ENCODE results near the gene SOS2. TPM values are rescaled to one million over a fixed set of nuclear protein-coding genes. Genes with fewer than 3 reads are reported as not detected.

Gene SOS2
- total RNA-seq, 1 experiment from 2014 or later = 11.7 TPM

DNA sequence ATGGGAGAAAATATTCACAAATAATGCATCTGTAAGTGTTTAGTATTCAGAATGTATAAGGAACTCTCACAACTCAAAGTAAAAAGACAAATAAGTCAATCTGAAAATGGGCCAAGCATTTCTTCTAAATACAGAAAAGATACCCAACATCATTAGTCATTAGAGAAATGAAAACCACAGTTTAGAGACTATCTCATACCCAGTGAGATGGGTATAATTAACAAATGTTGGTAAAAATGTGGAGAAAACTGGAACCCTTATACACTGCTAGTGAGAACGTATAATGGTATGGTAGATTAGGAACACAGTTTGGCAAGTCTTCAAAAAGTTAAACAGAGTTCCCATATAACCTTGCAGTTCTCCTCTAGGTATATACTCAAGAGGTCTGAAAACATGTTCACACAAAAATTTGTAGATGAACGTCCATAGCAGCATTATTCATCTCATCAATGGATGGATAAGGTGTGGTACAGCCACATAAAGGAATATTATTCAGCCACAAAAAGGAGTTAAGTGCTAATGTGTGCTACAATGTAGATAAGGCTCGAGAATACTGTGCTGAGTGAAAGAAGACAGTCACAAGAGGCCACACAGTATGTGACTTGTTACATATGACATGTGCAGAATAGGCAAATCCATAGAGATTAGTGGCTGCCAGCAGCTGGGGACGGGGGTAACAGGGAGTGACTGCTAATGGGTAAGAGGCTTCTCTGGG lies 120.9 kb downstream of the SOS2 start:
- ChIA-PET RAD21 (ENCODE audit: low non-redundant PET in 1 of 2, low total read pairs in 2 of 2, uncharacterized antibody in 2 of 2, unreplicated experiment in 2 of 2) (no interaction called here), CTCF (no interaction called here), POLR2A (no interaction called here)
- DNase-seq (ENCODE audit: low read depth, low spot score) (no peak), ATAC-seq (no peak)
- intact Hi-C loops (cut with micrococcal nuclease) = no loop called here
- Histone ChIP-seq H3K79me2 (ENCODE audit: insufficient read depth, low read length) (peaks cover 41% of the 10 kb centered on the region), H2AFZ (ENCODE audit: low read depth, low read length, poor library complexity, severe bottlenecking) (no peak overlapping the region), H3K9me2 (ENCODE audit: insufficient read depth) (no peaks in the 10 kb centered on the region), H3K27me3 (ENCODE audit: insufficient read depth, low read length) (no peaks in the 10 kb centered on the region), H4K20me1 (ENCODE audit: insufficient read depth) (no peaks in the 10 kb centered on the region), H3K36me3 (ENCODE audit: control insufficient read depth in 1 of 2, insufficient read depth in 2 of 2, low read length in 2 of 2) (peaks cover 34 to 45% of the 10 kb centered on the region in 2 experiments), H3K4me2 (ENCODE audit: low read length) (no peak overlapping the region), H3K9ac (ENCODE audit: low read length) (no peak overlapping the region), H3K4me3 (replicated peaks in 1 of 2; ENCODE audit: low read depth in 1 of 2, low read length in 2 of 2) (no peak overlapping the region), H3K4me1 (ENCODE audit: control insufficient read depth in 1 of 2, insufficient read depth in 2 of 2, low read length in 2 of 2) (peaks cover 3% of the 10 kb centered on the region in 2 experiments), H3K27ac (ENCODE audit: low read depth, low read length) (no peak overlapping the region), H3K9me3 (ENCODE audit: control insufficient read depth in 1 of 2, insufficient read depth in 1 of 2, low read depth in 1 of 2, low read length in 2 of 2) (no peaks in the 10 kb centered on the region)
- TF ChIP-seq REST (IDR thresholded peaks at IDR 0.05; ENCODE audit: low read depth) (no peak), JUND (IDR thresholded peaks at IDR 0.05) (no peak)
- BruUV-seq (replicated peaks) = no TSS peak

DNA sequence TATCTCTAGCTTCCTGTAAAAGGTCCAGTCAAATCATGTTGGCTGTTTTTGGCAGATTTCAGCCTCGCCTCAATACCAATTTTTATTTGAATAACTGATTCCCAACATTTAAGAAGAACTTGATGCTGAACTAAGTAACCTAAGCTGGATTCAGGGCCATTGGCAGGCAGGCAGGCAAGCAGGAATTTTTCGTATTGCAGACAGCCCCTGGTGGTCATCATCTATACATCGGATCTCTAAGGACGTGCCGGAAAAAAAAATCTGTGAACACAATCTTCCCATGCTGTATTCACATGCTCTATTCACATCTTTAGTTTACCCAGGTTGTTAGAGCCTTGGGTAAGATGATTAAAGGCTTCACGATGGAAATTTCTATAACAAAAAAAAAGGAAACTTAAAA lies 122.0 kb downstream of the SOS2 start:
- TF ChIP-seq ELF1 (IDR thresholded peaks at IDR 0.05; ENCODE audit: borderline replicate concordance, low read depth) (no peak), EGR1 (IDR thresholded peaks at IDR 0.05; ENCODE audit: low read depth) (no peak), EZH2 (IDR thresholded peaks at IDR 0.05) (no peak), SIN3A (IDR thresholded peaks at IDR 0.05; ENCODE audit: low read depth) (no peak), CTCF (IDR thresholded peaks at IDR 0.05 in 2 of 3, conservative IDR thresholded peaks at IDR 0.05 in 1 of 3; ENCODE audit: borderline replicate concordance in 1 of 3, insufficient read depth in 1 of 3, low read depth in 2 of 3, low read length in 2 of 3) (peak in 2 of 3 experiments; percentile 43 to 50; a peak in 3 of 6 replicates), RAD21 (IDR thresholded peaks at IDR 0.05; ENCODE audit: low read depth) (peak; percentile 25; the same call in 1 of the 2 replicates), POLR2AphosphoS5 (IDR thresholded peaks at IDR 0.05; ENCODE audit: low read depth, low read length) (no peak)
- H3K9me3 ChIP-seq (ENCODE audit: control insufficient read depth in 1 of 2, insufficient read depth in 1 of 2, low read depth in 1 of 2, low read length in 2 of 2) = no peaks in the 10 kb centered on the region
- peaks cover 27 to 41% of the 10 kb centered on the region in 2 experiments for H3K36me3 ChIP-seq (ENCODE audit: control insufficient read depth in 1 of 2, insufficient read depth in 2 of 2, low read length in 2 of 2)
- H3K9ac ChIP-seq (ENCODE audit: low read length) = no peak overlapping the region
- CTCF ChIA-PET = interaction anchor here (1.0 kb wide), 2 partner anchors 243 to 248 kb away, joined by 3 to 4 read pairs; no protein-coding TSS in a partner anchor
- peaks cover 0 to 4% of the 10 kb centered on the region in 2 experiments; a peak in 1 of 4 replicates for H3K4me1 ChIP-seq (ENCODE audit: control insufficient read depth in 1 of 2, insufficient read depth in 2 of 2, low read length in 2 of 2)
- RAD21 ChIA-PET (ENCODE audit: low non-redundant PET in 1 of 2, low total read pairs in 2 of 2, uncharacterized antibody in 2 of 2, unreplicated experiment in 2 of 2) = no interaction called here
- H3K4me3 ChIP-seq (replicated peaks in 1 of 2; ENCODE audit: low read depth in 1 of 2, low read length in 2 of 2) = no peak overlapping the region
- POLR2A ChIA-PET = no interaction called here
- H2AFZ ChIP-seq (ENCODE audit: low read depth, low read length, poor library complexity, severe bottlenecking) = no peak overlapping the region
- peaks cover 30% of the 10 kb centered on the region for H3K79me2 ChIP-seq (ENCODE audit: insufficient read depth, low read length)
- no TSS peak for BruUV-seq (replicated peaks)
- H3K27ac ChIP-seq (ENCODE audit: low read depth, low read length) = no peak overlapping the region
- no peaks in the 10 kb centered on the region for H3K27me3 ChIP-seq (ENCODE audit: insufficient read depth, low read length)
- no peaks in the 10 kb centered on the region for H4K20me1 ChIP-seq (ENCODE audit: insufficient read depth)
- intact Hi-C loops (cut with micrococcal nuclease) = loop anchor here (5.0 kb wide), 2 partner anchors 107 to 423 kb away; partner anchors contain the start of gene MAP4K5
- peak; percentile 46; the same call in 1 of the 2 replicates for ATAC-seq
- H3K4me2 ChIP-seq (ENCODE audit: low read length) = no peak overlapping the region
- DNase-seq (ENCODE audit: low read depth, low spot score) = peak; percentile 4
- no peaks in the 10 kb centered on the region for H3K9me2 ChIP-seq (ENCODE audit: insufficient read depth)

Measured in HCT116 (cell line).